Embryonic facial prominence (tissue), 1 donor: ENCODE results near the gene NHLRC4.

Experiments used
- DNase-seq: peaks from one replicate; pipeline ENCODE4 v3.0.0-alpha.2; 2016; ENCODE audit errors: extremely low spot score

Gene NHLRC4

DNA sequence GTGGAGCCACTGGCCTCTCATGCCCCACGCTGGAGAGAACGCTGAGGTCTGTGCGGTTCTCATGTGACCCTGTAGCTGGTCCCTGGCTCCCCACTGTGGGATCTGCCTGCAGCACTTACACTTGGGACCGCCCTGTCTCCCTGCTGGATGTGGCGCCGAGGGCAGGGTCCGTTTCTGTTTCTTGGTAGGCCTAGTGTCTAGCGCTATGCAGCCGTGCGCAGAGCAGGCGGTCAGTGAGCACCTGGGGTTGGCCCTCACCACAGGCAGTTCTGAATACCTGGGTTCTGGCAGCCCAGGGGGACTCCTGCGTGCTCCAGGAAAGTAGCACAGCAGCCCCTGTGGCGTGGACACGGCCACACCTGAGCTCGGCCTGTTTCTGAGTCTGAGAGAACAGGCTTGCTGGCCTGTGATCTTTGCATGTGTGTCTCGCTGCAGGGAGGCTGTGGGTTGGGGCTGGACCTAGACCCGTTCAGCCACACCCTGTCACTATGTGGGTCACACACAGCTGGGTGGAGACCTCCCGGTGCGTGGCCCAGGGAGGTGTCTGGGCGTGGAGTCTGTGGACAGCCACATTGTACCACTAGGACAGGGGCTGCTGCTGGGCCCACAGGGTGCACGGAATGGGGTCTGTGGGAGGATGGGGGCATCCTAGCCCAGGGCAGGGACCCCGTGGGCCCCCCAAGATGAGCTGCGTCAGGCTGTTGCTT, 36.5 kb upstream of the NHLRC4 start:
- no peak for DNase-seq

DNA sequence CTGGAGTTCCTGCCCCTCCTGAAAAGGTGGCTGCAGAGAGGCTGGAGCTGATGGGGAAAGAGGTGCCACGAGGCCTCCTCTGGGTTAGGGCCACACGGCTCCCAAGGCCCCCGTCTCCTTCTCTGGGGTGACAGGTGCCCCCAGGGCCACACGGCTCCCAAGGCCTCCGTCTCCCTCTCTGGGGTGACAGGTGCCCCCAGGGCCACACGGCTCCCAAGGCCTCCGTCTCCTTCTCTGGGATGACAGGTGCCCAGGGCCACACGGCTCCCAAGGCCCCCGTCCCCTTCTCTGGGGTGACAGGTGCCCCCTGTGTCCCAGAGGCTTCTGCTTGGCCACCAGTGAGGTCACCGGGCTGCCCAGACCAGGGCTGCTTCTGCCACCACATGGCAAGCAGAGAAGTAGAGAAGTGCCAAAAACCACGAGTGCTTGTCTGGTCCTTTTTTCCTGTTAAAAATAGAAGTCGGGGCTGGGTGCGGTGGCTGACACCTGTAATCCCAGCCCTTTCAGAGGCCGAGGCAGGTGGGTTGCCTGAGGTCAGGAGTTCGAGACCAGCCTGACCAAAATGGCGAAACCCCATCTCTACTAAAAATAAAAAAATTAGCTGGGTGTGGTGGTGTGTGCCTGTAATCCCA, 35.2 kb upstream of the NHLRC4 start:
- DNase-seq, result no peak

DNA sequence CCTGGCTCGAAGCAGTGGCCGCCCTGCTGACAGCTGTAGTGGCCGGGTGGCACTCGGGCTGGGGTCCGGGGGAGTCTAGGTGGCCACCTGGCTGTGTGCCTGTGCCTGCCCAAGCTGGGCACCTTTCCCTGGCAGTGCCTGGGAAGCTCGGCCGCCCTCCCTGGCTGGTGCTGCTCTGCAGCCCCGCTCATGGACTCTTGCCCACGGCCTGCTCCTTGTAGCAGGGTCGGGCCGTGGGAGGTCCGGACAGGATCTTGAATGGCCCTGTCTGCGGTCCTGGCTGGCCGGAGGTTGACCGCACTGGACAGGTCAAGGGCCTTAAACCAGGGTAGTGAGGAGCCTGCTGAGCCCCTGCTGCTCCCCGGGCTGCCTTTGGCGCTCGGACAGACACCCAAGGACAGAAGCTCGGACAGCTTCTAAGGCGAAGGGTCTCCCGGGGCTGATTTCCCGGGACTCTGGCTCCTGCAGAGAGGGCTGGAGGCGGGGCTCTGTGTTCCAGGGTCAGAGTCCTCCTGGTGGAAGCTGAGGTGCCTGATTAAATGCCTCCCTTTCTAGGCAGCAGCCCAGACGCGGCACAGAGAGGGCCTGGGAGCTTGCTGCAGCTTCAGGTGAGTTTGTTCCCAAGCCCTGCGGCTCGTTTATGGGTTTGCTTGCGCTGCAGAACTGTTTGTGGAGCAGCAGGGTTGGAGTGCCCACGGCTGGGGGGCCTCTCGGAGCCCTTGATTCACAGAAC, 33.2 kb upstream of the NHLRC4 start:
- DNase-seq, result no peak

DNA sequence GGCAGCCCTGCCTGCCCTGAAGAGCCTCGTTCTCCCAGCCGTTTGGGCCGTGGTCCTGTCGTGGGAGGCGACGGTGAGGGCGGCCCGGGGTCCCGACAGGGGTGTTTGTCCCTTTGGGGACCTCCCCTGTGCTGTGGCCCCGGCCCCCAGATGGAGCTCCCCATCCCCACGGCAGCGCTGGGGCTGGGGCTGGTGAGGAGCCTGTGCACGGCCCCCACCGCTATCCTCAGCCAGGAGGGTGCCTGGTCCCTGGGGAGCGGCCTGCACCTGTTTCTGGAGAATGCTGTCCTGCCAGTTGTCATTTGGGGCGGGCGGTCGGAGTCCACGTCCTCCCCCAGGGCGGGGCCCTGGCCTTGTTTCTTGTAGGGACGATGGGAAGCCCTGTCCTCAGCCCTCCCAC, 32.7 kb upstream of the NHLRC4 start:
- DNase-seq, result no peak

DNA sequence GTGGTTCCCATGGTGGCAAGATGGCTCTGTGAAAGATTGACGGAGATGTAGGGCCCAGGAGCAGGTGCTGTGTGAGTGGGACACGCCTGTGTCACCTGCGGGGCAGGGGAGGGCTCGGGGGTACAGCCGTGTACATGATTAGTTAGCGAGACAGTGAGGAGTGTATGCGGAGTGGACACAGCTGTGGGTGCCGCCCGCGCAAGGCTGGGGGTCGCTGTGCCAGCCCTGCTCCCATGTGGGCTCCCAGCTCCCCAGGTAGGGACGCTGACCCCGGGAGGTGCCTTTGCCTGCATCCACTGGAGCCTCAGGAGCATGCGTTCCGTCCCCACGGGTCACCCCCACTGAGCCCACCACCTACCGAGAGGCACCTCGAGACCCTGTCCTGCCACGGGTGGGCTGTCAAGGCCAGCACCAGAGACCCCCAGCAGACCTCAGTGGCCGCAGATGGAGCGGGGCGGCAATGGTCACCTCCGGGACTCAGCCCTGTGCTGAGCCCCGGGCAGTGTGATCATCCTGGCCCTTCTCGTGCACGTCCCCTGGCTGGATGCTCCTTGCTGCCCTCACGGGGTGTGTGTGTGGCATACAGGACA, 31.9 kb upstream of the NHLRC4 start:
- DNase-seq, result no peak

DNA sequence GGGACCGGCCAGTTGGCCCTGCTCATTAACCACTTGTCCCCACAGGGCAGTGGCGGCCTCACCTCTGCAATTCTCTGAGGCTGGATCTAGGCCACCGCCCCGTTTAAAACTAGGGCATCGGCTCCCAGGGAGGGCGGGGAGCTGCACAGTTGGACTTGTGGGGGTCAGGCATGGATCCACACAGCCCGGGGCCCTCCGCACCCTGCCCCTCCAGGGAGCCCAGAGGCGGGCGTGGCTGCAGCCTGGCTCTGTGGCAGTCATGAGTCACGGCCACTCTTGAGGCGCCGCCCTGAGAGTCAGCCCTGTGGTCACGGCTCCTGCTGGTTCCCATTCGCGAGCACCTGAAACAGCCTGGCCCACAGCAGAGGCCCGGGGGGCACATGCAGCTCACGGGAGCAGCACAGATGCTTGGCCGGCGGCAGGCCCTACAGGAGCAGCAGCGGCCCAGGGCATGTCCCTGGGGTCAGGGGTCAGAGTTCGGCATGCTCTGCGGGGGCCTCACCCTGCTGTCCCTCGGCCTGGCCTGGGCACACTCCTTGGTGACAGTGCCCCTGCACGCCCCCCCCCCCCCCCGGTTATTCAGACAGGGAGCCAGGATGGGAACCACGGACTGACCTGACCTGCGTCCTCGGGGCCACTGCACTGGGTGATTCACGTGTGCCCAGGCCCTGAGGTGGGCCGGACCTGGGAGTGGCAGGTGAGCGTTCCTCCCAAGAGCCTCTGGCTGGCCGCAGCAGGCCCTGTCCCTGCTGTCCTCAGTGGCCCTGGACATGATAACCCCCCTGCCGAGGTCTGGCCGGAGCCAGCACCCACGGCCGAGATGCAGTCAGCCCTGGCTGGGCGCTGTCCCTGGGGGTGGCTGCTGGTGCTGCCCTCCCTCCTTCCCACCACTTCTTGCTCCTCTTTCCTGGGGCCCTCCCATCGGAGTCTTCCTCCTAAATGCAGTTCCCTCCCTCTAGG, 31.1 kb upstream of the NHLRC4 start:
- DNase-seq, result no peak

DNA sequence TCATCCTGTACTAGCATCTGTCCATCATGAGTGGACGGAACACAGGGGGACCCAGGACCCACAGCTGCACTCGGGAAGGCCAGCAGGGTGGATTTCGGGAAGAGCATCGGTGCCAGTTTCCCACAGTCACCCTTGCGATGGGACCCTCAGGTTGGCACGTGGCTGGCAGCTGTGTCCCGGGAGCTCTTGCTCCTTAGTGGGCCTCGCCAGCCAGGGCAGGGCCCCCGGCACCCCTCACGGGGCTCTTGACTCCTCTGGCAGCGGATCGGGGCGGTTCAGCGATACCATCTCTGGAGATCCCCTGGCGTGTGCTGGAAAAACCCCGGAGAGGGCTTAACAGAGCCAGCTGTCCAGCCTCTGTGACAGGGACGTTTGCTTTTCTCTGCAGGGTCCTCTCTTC, 30.1 kb upstream of the NHLRC4 start:
- no peak for DNase-seq

DNA sequence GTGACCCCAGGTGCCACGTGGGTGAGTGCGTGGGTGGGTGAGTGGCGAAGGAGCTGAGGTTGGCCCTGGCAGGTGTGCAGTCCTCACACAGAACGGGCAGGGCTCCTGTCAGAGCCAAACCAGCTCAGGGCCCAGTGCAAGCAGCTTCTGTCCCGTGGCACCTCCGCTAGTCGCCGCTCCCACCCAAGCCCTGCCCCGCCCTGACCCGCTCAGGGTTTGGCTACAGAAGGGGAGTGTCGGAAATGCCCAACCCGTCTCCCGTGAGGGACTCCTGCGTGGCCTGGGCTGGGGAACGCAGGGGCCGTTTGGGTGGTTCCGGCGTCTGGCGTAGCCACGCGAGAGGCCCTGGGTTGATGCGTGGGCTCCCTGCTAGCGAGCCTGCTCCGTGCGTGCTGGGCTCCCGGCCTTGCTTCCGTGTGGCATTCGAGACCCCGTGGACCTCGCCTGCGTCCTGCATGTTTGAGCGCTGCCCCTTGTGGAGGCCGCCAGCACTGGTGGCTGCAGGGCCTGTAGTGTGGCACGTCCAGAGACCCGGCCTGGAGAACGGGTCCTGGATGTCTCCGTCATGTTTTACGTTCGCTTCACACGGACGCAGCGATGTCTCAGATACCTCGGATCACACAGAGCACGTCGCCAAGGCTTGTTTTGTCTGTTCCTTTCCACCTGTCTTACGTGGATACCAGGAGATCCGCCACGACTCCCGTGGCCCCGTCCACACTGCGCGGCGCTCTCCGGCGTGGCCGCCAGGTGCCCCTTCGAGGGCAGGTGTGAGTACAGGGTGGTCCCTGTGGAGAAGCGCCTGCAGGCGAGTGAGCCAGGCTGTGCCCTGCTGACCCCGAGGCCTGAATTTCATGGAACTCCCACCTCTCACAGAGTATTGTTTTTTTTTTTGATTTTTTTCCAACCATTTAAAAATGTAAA, 29.1 kb upstream of the NHLRC4 start:
- DNase-seq, result no peak

DNA sequence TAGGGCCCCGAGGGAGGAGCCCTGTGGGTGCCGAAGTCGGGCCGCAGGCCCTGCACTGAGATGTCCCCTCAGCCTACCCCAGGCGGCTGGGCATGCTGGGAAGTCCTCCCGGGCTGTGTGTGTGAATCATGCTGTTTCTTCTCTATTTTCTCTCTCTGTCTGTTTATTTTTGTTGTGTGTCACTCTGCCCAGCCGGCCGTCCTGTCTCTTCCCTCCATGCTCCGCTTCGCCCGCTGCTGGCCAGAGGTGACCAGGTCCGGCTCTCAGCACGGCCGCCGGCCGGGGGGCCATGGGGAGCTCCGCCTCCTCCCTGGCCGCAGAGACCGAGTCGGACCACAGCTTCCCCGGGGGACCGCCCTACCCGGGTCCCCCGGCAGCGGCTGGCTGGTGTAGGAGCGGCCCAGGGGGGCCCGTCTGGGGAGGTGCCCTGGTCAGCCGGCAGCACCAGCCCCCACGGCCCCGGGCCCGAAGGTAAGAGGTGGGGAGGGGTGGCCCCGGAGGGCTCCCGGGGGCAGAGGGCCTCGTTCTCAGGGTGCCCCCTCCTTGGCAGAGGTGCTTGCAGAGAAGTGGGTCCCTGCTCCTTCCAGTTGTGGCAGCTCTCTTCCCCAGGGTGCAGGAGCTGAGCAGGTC, 26.8 kb upstream of the NHLRC4 start:
- no peak for DNase-seq

DNA sequence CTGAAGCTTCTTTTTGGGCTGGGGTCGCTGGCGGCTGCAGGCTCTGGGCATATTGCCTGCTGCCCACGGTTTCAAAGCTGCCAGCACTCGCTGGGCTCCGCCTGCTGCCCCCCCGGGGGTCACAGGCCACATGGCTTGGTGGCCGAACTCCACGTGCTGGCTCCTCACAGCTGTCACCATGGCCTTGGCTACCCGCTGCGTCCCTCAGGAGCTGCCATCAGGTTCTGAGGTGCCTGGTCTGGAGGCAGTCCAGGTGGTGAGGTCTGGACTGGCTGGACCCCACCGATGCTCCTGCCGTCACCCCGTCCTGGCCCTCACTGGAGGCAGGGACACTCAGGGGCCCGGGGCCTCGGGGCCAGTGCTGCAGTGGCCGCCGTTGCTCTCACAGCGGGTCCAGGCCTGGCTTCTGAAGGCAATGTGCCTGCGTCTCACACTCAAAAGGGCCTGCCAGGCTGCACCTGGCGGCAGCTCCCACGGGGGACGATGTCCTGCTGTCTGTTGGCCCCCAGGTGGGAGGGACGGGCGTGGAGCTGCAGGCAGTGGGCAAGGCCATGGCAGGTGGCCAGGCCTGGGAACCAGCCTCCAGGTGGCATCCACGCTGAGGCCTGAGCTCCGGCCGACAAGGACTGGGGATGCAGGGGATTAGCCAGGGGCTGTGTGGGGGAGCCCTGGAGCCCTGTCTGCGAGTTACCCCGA, 26.0 kb upstream of the NHLRC4 start:
- no peak for DNase-seq

DNA sequence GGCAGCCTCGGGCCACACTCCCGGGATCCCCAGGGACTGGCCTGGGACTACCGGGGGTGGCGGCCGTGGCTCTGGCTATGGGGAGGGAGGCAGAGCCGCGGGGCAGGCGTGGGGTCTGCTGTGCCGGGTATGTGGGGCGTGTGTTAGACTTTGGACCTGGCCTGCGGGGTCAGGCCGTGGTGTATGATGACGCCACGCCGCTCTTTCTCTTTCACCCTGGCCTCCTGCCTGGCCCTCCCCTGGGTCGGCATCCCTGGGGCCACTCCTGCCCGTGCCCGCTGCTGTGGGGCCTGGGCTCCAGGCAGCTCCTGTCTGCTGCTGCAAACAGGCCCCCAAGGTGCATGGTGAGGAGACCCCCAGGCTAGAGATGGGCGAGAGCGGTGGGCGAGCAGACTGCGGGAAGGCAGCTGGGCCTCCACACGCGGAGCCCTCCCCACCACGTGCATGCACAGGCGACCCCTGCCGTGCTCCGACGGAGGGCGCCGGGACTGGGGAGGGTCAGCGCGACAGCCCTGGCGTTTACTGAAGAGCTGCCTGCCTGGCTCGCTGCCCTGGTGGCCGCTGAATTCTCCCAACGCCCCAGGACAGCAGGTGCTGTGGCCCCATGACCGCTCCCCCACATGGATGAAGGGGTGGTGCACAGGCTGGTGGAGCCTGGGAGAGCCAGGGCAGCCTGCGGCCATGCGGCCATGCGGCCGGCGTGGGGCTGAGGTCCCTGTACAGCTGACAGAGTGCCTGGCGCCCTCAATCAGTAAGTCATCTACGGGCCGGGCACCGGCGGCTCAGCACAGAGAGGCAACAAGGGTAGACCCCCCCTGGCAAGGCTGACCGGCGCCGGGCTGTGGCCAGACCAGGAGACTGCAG, 23.3 kb upstream of the NHLRC4 start:
- DNase-seq, result no peak

DNA sequence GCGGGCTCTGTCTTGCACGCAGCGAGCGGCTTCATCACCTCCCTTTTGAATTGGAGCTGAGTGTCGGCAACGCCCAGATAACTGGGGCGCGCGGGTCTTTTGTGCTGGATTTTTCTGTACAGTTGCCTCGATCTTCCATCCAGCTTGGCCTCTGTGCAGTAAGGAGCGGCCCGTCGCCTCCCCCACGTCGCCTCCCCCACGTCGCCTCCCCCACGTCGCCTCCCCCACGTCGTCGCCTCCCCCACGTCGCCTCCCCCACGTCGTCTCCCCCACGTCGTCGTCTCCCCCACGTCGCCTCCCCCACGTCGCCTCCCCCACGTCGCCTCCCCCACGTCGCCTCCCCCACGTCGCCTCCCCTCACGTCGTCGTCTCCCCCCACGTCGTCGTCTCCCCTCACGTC, 22.3 kb upstream of the NHLRC4 start:
- no peak for DNase-seq

DNA sequence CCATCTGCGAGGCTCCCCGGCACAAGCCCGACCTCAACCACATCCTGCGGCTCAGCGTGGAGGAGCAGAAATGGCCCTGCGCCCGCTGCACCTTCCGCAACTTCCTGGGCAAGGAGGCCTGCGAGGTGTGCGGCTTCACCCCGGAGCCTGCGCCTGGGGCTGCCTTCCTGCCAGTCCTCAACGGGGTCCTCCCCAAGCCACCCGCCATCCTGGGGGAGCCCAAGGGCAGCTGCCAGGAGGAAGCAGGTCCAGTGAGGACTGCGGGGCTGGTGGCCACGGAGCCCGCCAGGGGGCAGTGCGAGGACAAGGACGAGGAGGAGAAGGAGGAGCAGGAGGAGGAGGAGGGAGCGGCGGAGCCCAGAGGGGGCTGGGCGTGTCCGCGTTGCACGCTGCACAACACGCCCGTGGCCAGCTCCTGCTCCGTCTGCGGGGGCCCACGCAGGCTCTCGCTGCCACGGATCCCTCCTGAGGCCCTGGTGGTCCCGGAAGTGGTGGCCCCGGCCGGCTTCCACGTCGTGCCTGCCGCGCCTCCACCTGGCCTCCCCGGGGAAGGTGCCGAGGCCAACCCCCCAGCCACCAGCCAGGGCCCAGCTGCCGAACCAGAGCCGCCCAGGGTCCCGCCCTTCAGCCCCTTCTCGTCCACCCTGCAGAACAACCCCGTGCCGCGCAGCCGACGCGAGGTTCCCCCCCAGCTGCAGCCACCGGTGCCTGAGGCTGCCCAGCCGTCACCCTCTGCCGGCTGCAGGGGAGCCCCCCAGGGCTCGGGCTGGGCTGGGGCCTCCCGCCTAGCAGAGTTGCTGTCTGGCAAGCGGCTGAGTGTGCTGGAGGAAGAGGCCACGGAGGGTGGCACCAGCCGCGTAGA, 19.7 kb upstream of the NHLRC4 start:
- no peak for DNase-seq

DNA sequence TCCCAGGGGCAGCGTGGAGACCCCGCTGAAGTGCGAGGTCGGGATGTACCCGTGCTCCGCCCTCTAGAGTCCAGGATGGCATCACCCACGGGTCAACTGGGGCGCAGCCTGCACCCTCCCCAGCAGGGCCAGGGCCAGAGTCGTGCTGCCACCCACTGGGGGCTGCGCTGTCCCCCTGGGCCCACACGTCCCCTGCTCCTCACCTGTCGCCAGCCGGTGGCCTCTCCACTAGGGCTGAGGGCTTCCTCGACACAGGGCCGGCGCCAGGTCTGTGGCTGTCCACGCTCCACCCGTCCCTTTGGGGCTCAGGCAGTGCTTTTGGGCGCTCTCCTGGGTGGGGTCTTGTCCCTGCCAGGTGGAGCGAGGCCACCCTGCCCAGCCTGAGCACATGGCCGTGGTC, 18.2 kb upstream of the NHLRC4 start:
- DNase-seq, result no peak

DNA sequence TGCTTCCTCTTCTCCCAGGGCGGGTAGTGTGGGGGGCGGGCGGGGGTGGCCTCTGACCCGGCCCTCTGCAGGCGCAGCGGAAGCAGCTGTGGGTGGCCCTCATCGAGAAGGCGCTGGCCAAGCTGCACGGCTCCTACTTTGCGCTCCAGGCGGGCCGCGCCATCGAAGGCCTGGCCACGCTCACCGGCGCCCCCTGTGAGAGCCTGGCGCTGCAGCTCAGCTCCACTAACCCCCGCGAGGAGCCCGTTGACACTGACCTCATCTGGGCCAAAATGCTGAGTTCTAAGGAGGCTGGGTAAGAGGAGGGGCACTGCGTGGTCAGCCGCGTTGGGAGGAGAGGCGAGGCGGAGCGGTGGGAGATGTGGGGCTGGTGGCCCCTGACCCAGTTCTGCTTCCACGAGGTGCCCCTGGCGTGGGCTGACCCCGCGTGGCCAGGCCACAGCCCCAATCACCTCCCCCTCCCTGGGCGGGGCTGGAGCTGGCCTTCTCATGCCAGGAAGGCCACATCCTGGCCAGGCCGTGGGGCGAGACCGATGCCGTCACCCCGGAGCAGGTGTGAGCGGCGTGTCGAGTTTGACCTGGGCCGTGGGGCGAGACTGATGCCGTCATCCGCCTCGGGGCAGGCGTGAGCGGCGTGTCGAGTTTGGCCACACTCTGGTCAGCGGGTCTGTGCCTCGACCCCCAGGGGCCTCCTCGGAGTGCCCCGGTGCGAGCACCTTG, 17.1 kb upstream of the NHLRC4 start:
- DNase-seq, result no peak

DNA sequence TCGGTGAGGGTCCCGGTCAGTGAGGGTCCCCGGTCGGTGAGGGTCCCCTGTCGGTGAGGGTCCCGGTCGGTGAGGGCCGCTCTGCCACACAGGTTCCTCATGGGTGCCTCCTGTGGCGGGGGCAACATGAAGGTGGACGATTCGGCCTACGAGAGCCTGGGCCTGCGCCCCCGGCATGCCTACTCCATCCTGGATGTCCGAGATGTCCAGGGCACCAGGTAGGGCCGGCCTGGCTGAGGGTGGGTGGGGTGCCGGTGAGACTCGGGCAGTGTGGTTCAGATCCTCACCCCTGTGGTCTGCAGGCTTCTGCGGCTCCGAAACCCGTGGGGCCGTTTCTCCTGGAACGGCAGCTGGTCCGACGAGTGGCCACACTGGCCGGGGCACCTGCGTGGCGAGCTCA, 15.6 kb upstream of the NHLRC4 start:
- no peak for DNase-seq

DNA sequence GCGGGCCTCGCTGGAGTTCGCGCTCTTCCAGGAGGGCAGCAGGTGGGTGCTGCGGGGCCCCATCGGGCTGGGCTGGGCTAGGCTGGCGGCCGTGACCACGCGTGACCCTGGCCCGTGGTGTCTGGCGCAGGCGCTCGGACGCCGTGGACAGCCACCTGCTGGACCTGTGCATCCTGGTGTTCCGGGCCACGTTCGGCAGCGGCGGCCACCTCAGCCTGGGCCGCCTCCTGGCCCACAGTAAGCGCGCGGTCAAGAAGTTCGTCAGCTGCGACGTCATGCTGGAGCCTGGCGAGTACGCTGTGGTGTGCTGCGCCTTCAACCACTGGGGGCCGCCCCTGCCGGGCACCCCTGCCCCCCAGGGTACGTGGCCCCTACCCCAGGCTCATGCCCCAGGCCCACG, 14.6 kb upstream of the NHLRC4 start:
- no peak for DNase-seq
